Globus pallidus (tissue), 1 donor: ENCODE data around the gene NEGR1.

Source experiments
- DNase-seq: peaks from one replicate; pipeline ENCODE4 v3.0.0-alpha.2; 2015; ENCODE audit warnings: low spot score

Gene NEGR1

GRCh38 chr1:71462247-71462646 is 820.1 kb downstream of the NEGR1 start:
- no peak for DNase-seq

GRCh38 chr1:71461416-71461815 is 820.9 kb downstream of the NEGR1 start:
- no peak for DNase-seq

GRCh38 chr1:71448444-71448843 is 833.9 kb downstream of the NEGR1 start:
- DNase-seq, result no peak

- no peak for DNase-seq
These were observed 843.7 kb downstream of the NEGR1 start for GRCh38 chr1:71438626-71439025.

- DNase-seq, result no peak
These were observed 846.4 kb downstream of the NEGR1 start for GRCh38 chr1:71435951-71436350.

- no peak for DNase-seq
These were observed 848.1 kb downstream of the NEGR1 start for GRCh38 chr1:71434240-71434639.

GRCh38 chr1:71428029-71428428 is 854.3 kb downstream of the NEGR1 start:
- no peak for DNase-seq

GRCh38 chr1:71427066-71427465 is 855.3 kb downstream of the NEGR1 start:
- no peak for DNase-seq

- DNase-seq, result no peak
These were observed 857.8 kb downstream of the NEGR1 start for GRCh38 chr1:71424536-71424935.

GRCh38 chr1:71422221-71422620 is 860.1 kb downstream of the NEGR1 start:
- DNase-seq, result peak; percentile 55

- no peak for DNase-seq
These were observed 864.9 kb downstream of the NEGR1 start for GRCh38 chr1:71417421-71417820.

GRCh38 chr1:71414179-71414578 is 868.2 kb downstream of the NEGR1 start:
- no peak for DNase-seq

GRCh38 chr1:71413441-71414175 is 868.7 kb downstream of the NEGR1 start:
- no peak for DNase-seq

GRCh38 chr1:71400050-71400449 is 882.3 kb downstream of the NEGR1 start:
- no peak for DNase-seq

GRCh38 chr1:71399594-71399993 is 882.7 kb downstream of the NEGR1 start:
- DNase-seq, result no peak

GRCh38 chr1:71393301-71393700 is 889.0 kb downstream of the NEGR1 start:
- DNase-seq, result no peak

GRCh38 chr1:71390518-71390917 is 891.8 kb downstream of the NEGR1 start:
- DNase-seq, result no peak

- no peak for DNase-seq
These were observed 904.5 kb downstream of the NEGR1 start for GRCh38 chr1:71377886-71378285.

- no peak for DNase-seq
These were observed 909.8 kb downstream of the NEGR1 start for GRCh38 chr1:71372496-71372895.

GRCh38 chr1:71371581-71371980 is 910.8 kb downstream of the NEGR1 start:
- no peak for DNase-seq

GRCh38 chr1:71364236-71364635 is 918.1 kb downstream of the NEGR1 start:
- no peak for DNase-seq

- DNase-seq, result no peak
These were observed 919.6 kb downstream of the NEGR1 start for GRCh38 chr1:71362691-71363090.

GRCh38 chr1:71362076-71362475 is 920.3 kb downstream of the NEGR1 start:
- no peak for DNase-seq

GRCh38 chr1:71357708-71358107 is 924.6 kb downstream of the NEGR1 start:
- DNase-seq, result no peak
